ENCODE measurements around the gene BICC1. TPM values are rescaled to one million over a fixed set of nuclear protein-coding genes. Genes with fewer than 3 reads are reported as not detected.

Gene BICC1
- total and polyA plus RNA-seq, 2 of the 8 experiments (the other 6 are each of a cell fraction or from before 2014, with no cell fraction given) = 0.20 to 0.73 TPM

- TF ChIP-seq RAD21 (IDR thresholded peaks at IDR 0.05 in 1 of 2, conservative IDR thresholded peaks at IDR 0.05 in 1 of 2; ENCODE audit: low read depth in 2 of 2, low read length in 2 of 2) = no peak
- TF ChIP-seq EP300 (IDR thresholded peaks at IDR 0.05; ENCODE audit: borderline replicate concordance in 1 of 2, low read depth in 2 of 2, low read length in 2 of 2) = no peak
- TF ChIP-seq JUN (IDR thresholded peaks at IDR 0.05; ENCODE audit: low read depth, low read length) = no peak
- no peak for TF ChIP-seq TAF1 (IDR thresholded peaks at IDR 0.05; ENCODE audit: low read depth, low read length)
- TF ChIP-seq KDM4A (IDR thresholded peaks at IDR 0.05; ENCODE audit: low read depth, low read length, severe bottlenecking) = no peak
- no peak for TF ChIP-seq ASH2L (IDR thresholded peaks at IDR 0.05; ENCODE audit: low read length)
- no peak for TF ChIP-seq ZNF274 (IDR thresholded peaks at IDR 0.05; ENCODE audit: borderline replicate concordance, extremely low read depth, low read length)
These were observed 38.7 kb upstream of the BICC1 start (continued) for GRCh38 chr10:58473976-58474375.
